Smooth muscle cell of the brain vasculature (primary cell): ENCODE measurements around the gene CUTA.
"Not testable (repeated sequence)": the region's sequence is repeated elsewhere in the genome, so short reads cannot be mapped to it uniquely, and the experiment has no call there.

Experiments
- DNase-seq: peaks from one replicate; pipeline ENCODE4 v3.0.0-alpha.2; 2012; ENCODE audit warnings: low read depth, low spot score

The CUTA gene

DNA sequence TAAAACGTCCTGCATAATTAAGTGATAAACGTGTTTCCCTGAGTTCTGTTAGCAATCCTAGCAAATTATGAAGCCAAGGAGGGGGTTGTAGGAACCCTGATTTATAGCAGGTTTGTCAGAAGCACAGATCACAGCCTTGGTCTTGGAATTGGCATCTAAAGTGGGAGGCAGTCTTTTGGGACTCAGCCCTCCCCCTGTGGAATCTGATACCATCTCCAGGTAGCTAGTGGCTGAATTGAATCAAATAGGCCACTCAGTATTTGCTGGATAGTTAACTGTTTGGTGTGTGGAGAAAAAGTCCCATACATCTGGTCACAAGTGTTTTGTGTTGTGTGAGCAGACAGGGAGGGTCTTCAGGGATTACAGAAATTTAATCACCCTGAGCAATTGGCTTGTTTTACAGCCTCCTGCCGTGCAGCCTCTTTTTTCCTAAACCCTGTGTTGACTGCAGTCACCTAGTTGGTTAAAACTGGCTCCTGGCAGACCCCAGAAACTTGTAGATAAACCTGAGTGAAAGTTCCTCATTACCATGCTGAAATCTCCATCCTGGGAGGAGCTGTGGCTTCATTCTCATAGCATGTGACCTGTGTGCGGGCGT, 45.3 kb downstream of the CUTA start:
- DNase-seq, result no peak

GRCh38 chr6:33371901-33372300, 46.0 kb downstream of the CUTA start:
- not testable (repeated sequence) for DNase-seq

GRCh38 chr6:33367715-33368025, 50.2 kb downstream of the CUTA start:
- DNase-seq, result not testable (repeated sequence)

GRCh38 chr6:33367009-33367714, 50.7 kb downstream of the CUTA start:
- no peak for DNase-seq
